GM23338 (cell line): Measurements from ENCODE around the gene NCOA4. TPM values are rescaled to one million over a fixed set of nuclear protein-coding genes. Genes with fewer than 3 reads are reported as not detected.
A peak's percentile ranks its signal among the peaks of the same experiment; 100 is the strongest.
"Not testable (repeated sequence)": the region's sequence is repeated elsewhere in the genome, so short reads cannot be mapped to it uniquely, and the experiment has no call there.

Experiments
- ATAC-seq: fragments of 200-7000 bp; cut with Tn5 transposase; 3 replicates; pipeline ENCODE4 v1.9.1; 2020
- DNase-seq: peaks from one replicate; pipeline ENCODE4 v3.0.0-alpha.2; 2015; ENCODE audit warnings: low spot score
- H2AFZ ChIP-seq: fragments of 200-600 bp; sonication (generic); 2 replicates; pipeline ENCODE4 v1.8.0; 2016; ENCODE audit warnings: antibody characterized with exemption, mild to moderate bottlenecking, moderate library complexity
- H3F3A ChIP-seq: fragments of 200-600 bp; sonication (generic); replicated peaks from 2 replicates; pipeline ENCODE4 v1.8.0; 2017; ENCODE audit warnings: antibody characterized with exemption, mixed run types, low read depth
- H3K27ac ChIP-seq: fragments of 200-600 bp; sonication (generic); 2 replicates; pipeline ENCODE4 v1.6.1; 2016; ENCODE audit warnings: low read depth
- H3K27me3 ChIP-seq: fragments of 200-600 bp; sonication (generic); 2 replicates; pipeline ENCODE4 v1.8.0; 2016; ENCODE audit warnings: mild to moderate bottlenecking, mixed run types, moderate library complexity; ENCODE audit not compliant: insufficient read depth
- H3K36me3 ChIP-seq: fragments of 200-600 bp; sonication (generic); 2 replicates; pipeline ENCODE4 v1.8.0; 2016; ENCODE audit warnings: mild to moderate bottlenecking; ENCODE audit not compliant: insufficient read depth
- H3K4me1 ChIP-seq: fragments of 200-600 bp; sonication (generic); 2 replicates; pipeline ENCODE4 v1.8.0; 2016; ENCODE audit warnings: mild to moderate bottlenecking, moderate library complexity; ENCODE audit not compliant: insufficient read depth
- H3K4me2 ChIP-seq: fragments of 200-600 bp; sonication (generic); 2 replicates; pipeline ENCODE4 v1.7.1; 2017; ENCODE audit warnings: mixed run types
- H3K4me3 ChIP-seq: fragments of 200-600 bp; sonication (generic); 2 replicates; pipeline ENCODE4 v1.6.1; 2016; ENCODE audit warnings: mixed run types
- H3K79me2 ChIP-seq: fragments of 200-600 bp; sonication (generic); replicated peaks from 2 replicates; pipeline ENCODE4 v1.8.0; 2017; ENCODE audit warnings: mild to moderate bottlenecking; ENCODE audit not compliant: insufficient read depth
- H3K9me2 ChIP-seq: fragments of 200-600 bp; sonication (generic); 2 replicates; pipeline ENCODE4 v1.8.0; 2017; ENCODE audit not compliant: insufficient read depth
- H4K20me1 ChIP-seq: fragments of 200-600 bp; sonication (generic); replicated peaks from 2 replicates; pipeline ENCODE4 v1.8.0; 2017; ENCODE audit warnings: mild to moderate bottlenecking; ENCODE audit not compliant: insufficient read depth
- H3K27ac Mint-ChIP-seq: 2 replicates; pipeline ENCODE4 v1.8.0; 2020; ENCODE audit warnings: inconsistent platforms, mild to moderate bottlenecking, moderate library complexity, mixed read lengths
- H3K27me3 Mint-ChIP-seq: 3 replicates; pipeline ENCODE4 v1.8.0; 2022; ENCODE audit warnings: low read depth, mild to moderate bottlenecking, moderate library complexity, mixed read lengths, inconsistent platforms; ENCODE audit not compliant: insufficient read depth, poor library complexity
- H3K36me3 Mint-ChIP-seq: 3 replicates; pipeline ENCODE4 v1.8.0; 2021; ENCODE audit warnings: low read depth, mild to moderate bottlenecking, inconsistent platforms, moderate library complexity, mixed read lengths
- H3K4me1 Mint-ChIP-seq: 3 replicates; pipeline ENCODE4 v1.8.0; 2020; ENCODE audit warnings: mild to moderate bottlenecking, inconsistent platforms, mixed read lengths
- H3K4me3 Mint-ChIP-seq: 3 replicates; pipeline ENCODE4 v1.8.0; 2021; ENCODE audit warnings: moderate library complexity, mild to moderate bottlenecking, inconsistent platforms, mixed read lengths
- H3K9me3 Mint-ChIP-seq: 3 replicates; pipeline ENCODE4 v1.8.0; 2020; ENCODE audit warnings: moderate library complexity, mild to moderate bottlenecking, inconsistent platforms, mixed read lengths
- POLR2AphosphoS5 ChIP-seq: IDR thresholded peaks from 2 replicates; pipeline ENCODE4 v1.6.1; 2016; ENCODE audit warnings: antibody characterized with exemption, low read depth
- polyA plus RNA-seq: library from polyadenylated mRNA; unstranded; fragments of >200 nt; fragmentation: Nextera tagmentation; extraction: Ambion mirVana; gene quantifications from 2 replicates; pipeline ENCODE4 v1.2.1, GENCODE V29; 2016
- total RNA-seq: library from RNA; depleted of rRNA; stranded (reverse); fragments of >200 nt; shearing (Covaris generic); gene quantifications from 2 replicates; pipeline ENCODE4 v1.2.3, GENCODE V29; 2014
- TF ChIP-seq, protein P1 (sequence below): IDR thresholded peaks from 2 replicates; pipeline ENCODE4 v1.6.1; 2016; ENCODE audit warnings: antibody characterized with exemption
- TF ChIP-seq, protein P2 (sequence below), 2 experiments: fragments of 200-600 bp in 1 of 2; sonication (generic) in 1 of 2; conservative IDR thresholded peaks; 2 replicates each; pipeline versions ENCODE4 v1.5.1 to v1.6.1; 2016 to 2017; ENCODE audit warnings: antibody characterized with exemption in 2 of 2, low read depth in 2 of 2, mild to moderate bottlenecking in 2 of 2, moderate library complexity in 1 of 2

The NCOA4 gene
- total and polyA plus RNA-seq, 2 experiments from 2014 or later, result 24.9 to 76.9 TPM

GRCh38 chr10:45972106-45972812 lies 58.2 kb downstream of the NCOA4 start, which contains the start of gene TIMM23:
Gene TIMM23 (plus strand): TSS chr10:45972489. CDS start chr10:45972625, 136 bp downstream.
- H3K27ac Mint-ChIP-seq, result peak within 1 kb of the TSS; percentile 98
- H3K9me2 ChIP-seq, H3K27me3 Mint-ChIP-seq, H3K9me3 Mint-ChIP-seq, H3K27me3 ChIP-seq, H3K36me3 Mint-ChIP-seq, H3K36me3 ChIP-seq, H4K20me1 ChIP-seq, H3F3A ChIP-seq, H3K4me1 ChIP-seq, H2AFZ ChIP-seq: not testable (repeated sequence)
- H3K4me1 Mint-ChIP-seq, result peaks cover 15% of the 10 kb centered on the region
- Histone ChIP-seq H3K27ac (peak within 1 kb of the TSS; percentile 83; the same call in 1 of the 2 replicates), H3K4me3 (peak within 1 kb of the TSS; percentile 93), H3K79me2 (peaks cover 84% of the 10 kb centered on the region), H3K4me2 (peak within 1 kb of the TSS; percentile 97)
- peak within 1 kb of the TSS; percentile 99 for H3K4me3 Mint-ChIP-seq
- ATAC-seq (peak; percentile 91), DNase-seq (peak; percentile 91)
- TF ChIP-seq POLR2AphosphoS5, result peak; percentile 70
- TF ChIP-seq, protein P1, sequence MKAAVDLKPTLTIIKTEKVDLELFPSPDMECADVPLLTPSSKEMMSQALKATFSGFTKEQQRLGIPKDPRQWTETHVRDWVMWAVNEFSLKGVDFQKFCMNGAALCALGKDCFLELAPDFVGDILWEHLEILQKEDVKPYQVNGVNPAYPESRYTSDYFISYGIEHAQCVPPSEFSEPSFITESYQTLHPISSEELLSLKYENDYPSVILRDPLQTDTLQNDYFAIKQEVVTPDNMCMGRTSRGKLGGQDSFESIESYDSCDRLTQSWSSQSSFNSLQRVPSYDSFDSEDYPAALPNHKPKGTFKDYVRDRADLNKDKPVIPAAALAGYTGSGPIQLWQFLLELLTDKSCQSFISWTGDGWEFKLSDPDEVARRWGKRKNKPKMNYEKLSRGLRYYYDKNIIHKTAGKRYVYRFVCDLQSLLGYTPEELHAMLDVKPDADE, result peak; percentile 83

GRCh38 chr10:45971742-45972105 lies 58.7 kb downstream of the NCOA4 start:
- not testable (repeated sequence) for H3K36me3 ChIP-seq, H3K4me1 ChIP-seq, H3F3A ChIP-seq, H3K36me3 Mint-ChIP-seq, H3K27me3 ChIP-seq, H4K20me1 ChIP-seq, H3K9me3 Mint-ChIP-seq, H2AFZ ChIP-seq, H3K27me3 Mint-ChIP-seq, H3K27ac ChIP-seq, H3K9me2 ChIP-seq
- TF ChIP-seq, protein P2, sequence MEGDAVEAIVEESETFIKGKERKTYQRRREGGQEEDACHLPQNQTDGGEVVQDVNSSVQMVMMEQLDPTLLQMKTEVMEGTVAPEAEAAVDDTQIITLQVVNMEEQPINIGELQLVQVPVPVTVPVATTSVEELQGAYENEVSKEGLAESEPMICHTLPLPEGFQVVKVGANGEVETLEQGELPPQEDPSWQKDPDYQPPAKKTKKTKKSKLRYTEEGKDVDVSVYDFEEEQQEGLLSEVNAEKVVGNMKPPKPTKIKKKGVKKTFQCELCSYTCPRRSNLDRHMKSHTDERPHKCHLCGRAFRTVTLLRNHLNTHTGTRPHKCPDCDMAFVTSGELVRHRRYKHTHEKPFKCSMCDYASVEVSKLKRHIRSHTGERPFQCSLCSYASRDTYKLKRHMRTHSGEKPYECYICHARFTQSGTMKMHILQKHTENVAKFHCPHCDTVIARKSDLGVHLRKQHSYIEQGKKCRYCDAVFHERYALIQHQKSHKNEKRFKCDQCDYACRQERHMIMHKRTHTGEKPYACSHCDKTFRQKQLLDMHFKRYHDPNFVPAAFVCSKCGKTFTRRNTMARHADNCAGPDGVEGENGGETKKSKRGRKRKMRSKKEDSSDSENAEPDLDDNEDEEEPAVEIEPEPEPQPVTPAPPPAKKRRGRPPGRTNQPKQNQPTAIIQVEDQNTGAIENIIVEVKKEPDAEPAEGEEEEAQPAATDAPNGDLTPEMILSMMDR (conservative IDR thresholded peaks at IDR 0.05; ENCODE audit: low read depth in 2 of 2), result peak in 1 of 2 experiments; percentile 19; a peak in 1 of 4 replicates
- Histone ChIP-seq H3K4me2 (peak overlapping the region; percentile 97), H3K79me2 (peaks cover 87% of the 10 kb centered on the region), H3K4me3 (peak overlapping the region; percentile 93)
- peak overlapping the region; percentile 98 for H3K27ac Mint-ChIP-seq
- ATAC-seq, result peak; percentile 73
- peaks cover 15% of the 10 kb centered on the region for H3K4me1 Mint-ChIP-seq
- DNase-seq, result peak; percentile 2
- H3K4me3 Mint-ChIP-seq, result peak overlapping the region; percentile 99

DNA sequence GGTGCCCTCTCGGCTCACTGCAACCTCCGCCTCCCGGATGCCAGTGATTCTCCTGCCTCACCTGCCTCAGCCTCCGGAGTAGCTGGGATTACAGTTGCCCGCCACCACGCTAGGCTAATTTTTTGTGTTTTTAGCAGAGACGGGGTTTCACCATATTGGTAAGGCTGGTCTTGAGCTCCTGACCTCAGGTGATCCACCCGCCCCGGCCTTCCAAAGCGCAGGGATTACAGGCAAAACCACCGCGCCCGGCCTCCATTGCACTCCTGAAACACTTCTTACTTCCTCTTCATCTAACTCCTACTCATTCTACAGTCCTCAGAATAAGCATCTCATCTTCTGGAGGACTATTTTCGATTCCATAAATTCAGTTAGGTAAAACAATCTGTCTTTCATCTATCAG lies 59.4 kb downstream of the NCOA4 start:
- not testable (repeated sequence) for H3F3A ChIP-seq, H4K20me1 ChIP-seq, H3K9me3 Mint-ChIP-seq, H3K27me3 ChIP-seq, H3K27me3 Mint-ChIP-seq, H3K36me3 ChIP-seq, H3K27ac ChIP-seq, H3K4me1 ChIP-seq, H2AFZ ChIP-seq, H3K27ac Mint-ChIP-seq, H3K9me2 ChIP-seq, H3K36me3 Mint-ChIP-seq, ATAC-seq, DNase-seq
- Histone ChIP-seq H3K4me3 (peak overlapping the region; percentile 93), H3K4me2 (peak overlapping the region; percentile 97), H3K79me2 (peaks cover 89% of the 10 kb centered on the region)
- H3K4me3 Mint-ChIP-seq, result peak overlapping the region; percentile 99
- H3K4me1 Mint-ChIP-seq, result peaks cover 15% of the 10 kb centered on the region

DNA sequence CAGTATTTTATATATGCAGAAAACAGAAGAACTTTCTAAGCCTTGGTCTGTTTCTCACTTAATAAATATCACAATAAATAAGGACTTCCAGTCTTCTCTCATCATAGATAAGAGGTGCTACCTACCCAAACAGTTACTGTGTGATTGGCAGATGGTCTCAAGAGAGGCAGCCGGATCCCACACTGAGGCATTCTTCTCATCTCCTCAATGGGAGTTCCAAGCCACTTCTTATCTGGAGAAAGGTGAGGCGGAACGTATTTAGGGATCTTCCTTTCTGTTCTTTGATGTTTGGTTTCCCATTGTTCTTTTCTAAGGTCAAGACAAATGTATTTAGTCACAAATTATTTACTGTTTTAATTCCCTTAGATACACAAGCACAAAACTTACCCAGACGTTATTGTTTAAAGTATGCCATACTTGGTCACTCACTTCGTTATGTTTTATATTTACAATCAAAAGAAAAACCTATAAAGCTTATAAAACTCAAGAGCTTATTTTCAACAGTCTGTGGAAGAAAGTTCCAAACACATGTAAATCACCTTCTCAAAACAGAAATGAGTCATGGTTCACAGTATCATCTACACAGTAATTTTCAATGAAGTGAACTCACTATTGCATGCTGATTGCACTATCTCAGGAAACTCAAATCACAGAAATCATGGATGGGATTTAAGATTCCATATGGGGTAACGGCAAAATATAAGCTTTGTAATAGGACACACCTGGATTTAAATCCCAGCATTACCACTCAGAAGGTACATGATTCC lies 67.6 kb downstream of the NCOA4 start:
- H3K4me1 Mint-ChIP-seq, H3K27ac Mint-ChIP-seq, H4K20me1 ChIP-seq, H3F3A ChIP-seq, H3K4me1 ChIP-seq, H3K9me2 ChIP-seq, H2AFZ ChIP-seq, H3K9me3 Mint-ChIP-seq, DNase-seq, H3K27me3 Mint-ChIP-seq, H3K27me3 ChIP-seq, H3K36me3 ChIP-seq, H3K4me2 ChIP-seq, H3K4me3 ChIP-seq, H3K27ac ChIP-seq, ATAC-seq, H3K4me3 Mint-ChIP-seq: not testable (repeated sequence)
- H3K36me3 Mint-ChIP-seq, result peaks cover 10% of the 10 kb centered on the region; the same call in 2 of the 3 replicates
- H3K79me2 ChIP-seq, result peaks cover 33% of the 10 kb centered on the region

DNA sequence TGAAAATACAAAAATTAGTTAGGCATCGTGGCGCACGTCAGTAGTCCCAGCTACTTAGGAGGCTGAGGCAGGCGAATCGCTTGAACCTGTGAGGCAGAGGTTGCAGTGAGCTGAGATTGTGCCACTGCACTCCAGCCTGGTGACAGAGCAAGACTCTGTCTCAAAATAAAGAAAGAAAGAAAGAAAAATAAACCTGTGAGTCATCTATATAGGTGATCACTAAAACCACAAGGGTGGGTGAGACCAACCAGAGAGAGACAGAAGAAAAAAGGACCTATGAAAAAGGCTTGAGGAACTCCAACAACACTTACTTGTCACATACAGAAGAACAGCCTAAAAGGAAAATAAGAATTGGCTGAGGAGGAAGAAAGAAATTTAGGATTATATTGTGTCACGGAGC lies 72.5 kb downstream of the NCOA4 start:
- H3K27me3 Mint-ChIP-seq, H3K36me3 ChIP-seq, ATAC-seq, H3K4me1 ChIP-seq, H3K4me2 ChIP-seq, H3K4me3 Mint-ChIP-seq, H3K4me3 ChIP-seq, H2AFZ ChIP-seq, H3K27me3 ChIP-seq, H4K20me1 ChIP-seq, H3K79me2 ChIP-seq, H3K9me2 ChIP-seq, H3K9me3 Mint-ChIP-seq, H3F3A ChIP-seq, DNase-seq: not testable (repeated sequence)
- Mint-ChIP-seq H3K36me3 (peaks cover 22% of the 10 kb centered on the region), H3K27ac (peak overlapping the region; percentile 82), H3K4me1 (peaks cover 15% of the 10 kb centered on the region; the same call in 2 of the 3 replicates)
- H3K27ac ChIP-seq, result peak overlapping the region; percentile 88; the same call in 1 of the 2 replicates
